NCI-H748 (cell line): ENCODE data around the gene CSNK1E.

ENCODE experiments used
- DNase-seq: peaks from one replicate; lab custom pipeline; 2025; ENCODE audit not compliant: unreplicated experiment; lab: John Stamatoyannopoulos, UW

The CSNK1E gene

GRCh38 chr22:38282397-38282796, 34.8 kb downstream of the CSNK1E start:
- DNase-seq: no peak

DNA sequence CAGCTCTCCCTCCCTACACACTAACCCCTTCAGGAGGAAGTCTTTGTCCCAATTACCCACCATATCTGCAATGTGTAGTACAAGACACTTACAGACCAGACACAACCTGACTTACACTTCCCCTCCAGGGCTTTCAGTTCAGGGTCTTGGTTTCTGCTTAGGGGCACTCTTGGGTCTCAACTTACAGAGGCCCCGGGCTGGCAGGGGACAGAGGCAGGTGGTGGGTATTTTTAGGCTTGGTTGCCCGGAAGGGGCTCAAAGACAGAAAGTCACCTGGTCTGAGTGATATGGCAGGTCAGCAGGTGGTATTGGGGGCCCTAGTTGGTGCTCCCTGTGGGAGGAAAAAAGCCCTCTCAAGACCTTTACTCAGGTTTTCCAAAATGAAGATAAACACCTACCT, 41.1 kb downstream of the CSNK1E start:
- DNase-seq: no peak

GRCh38 chr22:38273135-38273826, 44.0 kb downstream of the CSNK1E start:
- peak; percentile 16 for DNase-seq

DNA sequence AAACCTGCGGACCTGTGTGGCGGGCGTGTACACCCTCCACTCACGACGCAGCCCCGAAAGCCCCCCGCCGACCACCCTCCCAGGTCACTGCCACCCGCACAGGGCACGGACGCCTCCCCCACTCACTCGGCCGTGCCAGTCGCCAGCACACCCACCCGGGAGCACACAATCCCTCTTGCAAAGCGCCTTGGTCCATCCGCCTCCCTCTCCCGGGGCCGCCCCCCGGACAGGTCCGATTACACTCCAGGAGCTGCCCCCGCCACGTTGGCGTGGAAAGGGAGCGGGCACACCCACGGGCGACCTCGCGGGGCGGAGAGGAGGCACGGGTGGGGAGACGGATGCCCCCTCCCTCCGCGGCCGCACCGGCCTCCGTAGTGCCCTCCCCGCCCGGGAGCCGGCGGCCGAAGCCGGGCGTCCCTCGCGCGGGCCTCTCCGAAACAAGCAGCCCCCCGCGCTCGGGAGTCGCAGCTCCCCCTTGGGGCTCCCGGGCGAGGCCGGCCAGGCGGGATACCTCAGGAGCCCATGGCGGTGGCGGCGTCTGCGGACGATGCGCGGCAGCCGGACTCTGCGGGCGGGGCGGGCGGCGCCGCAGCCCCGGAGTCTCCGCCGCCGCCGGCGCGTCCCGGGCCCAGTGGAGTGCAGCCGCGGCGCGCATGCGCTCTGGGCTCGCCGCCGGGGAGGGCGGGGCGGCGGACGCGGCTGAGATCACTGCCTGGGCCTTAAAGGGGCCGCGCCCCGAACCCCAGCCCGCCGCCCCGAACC, 44.7 kb downstream of the CSNK1E start, which contains the start of gene TMEM184B:
TSS of gene TMEM184B (minus strand) at position 638 of the 762 bp plus-strand sequence. CDS start 25,049 bp downstream, outside the sequence.
- peak; percentile 59 for DNase-seq

DNA sequence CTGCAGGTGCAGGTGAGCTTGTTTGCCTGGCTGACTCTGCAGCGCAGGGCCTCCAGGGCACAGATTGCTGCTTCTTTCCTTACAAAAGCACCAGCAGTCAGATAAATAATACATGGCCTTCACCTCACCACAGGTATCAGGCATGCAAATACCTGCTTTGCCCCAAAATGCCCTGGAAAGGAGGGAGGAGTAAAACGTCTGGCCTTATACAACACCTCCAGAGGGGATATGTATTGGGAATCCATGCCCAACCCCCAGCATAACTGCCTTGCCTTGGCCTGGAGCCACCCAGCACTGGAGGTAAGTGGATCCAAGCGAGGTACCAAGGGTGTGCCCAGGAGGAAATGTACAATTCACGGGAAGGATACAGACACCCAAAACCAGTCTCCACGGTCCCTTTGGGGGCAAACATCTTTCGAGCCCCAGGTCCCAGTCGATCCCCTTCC, 45.3 kb downstream of the CSNK1E start:
- peak; percentile 70 for DNase-seq

- DNase-seq: no peak
Measured at GRCh38 chr22:38271101-38271500, 46.1 kb downstream of the CSNK1E start.

GRCh38 chr22:38270091-38270992, 46.9 kb downstream of the CSNK1E start:
- DNase-seq: no peak

DNA sequence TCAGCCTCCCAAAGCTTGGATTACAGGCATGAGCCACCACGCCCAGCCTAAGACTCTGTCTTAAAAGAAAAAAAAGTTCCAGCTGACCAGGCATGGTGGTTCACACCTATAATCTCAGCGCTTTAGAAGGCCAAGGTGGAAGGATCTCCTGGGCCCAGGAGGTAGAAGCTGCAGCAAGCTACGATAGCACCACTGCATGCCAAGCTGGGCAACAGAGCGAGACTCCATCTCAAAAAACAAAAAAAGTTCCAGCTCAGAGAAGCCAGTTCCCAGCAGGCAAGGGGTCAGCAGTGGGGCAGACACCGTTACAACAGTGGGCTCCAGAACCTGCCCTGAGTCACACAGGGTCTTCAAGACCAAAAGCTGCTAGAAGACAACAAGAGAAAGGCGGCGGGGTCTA, 47.8 kb downstream of the CSNK1E start:
- no peak for DNase-seq

GRCh38 chr22:38267086-38267485, 50.1 kb downstream of the CSNK1E start:
- no peak for DNase-seq

DNA sequence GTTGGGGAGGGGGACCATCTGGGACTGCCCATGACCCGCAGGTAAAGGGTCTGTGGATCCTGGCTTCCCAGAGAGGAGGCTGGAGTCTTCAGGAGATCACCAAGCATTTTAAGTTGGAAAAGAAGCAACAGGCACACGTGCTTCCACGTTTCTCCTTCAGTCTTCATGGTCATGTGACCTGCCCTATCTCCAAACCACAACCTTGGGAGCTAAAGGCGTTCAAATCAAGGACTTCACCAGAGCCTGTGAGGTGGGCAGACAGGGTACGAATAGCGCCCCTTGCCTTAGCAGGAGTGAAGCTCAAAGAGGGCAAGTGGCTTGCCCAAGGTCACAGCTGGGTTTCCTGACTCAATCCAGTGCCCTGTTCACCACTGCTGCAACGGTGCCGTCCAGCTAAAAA, 51.1 kb downstream of the CSNK1E start:
- DNase-seq: no peak

GRCh38 chr22:38264322-38264843, 52.9 kb downstream of the CSNK1E start:
- no peak for DNase-seq

DNA sequence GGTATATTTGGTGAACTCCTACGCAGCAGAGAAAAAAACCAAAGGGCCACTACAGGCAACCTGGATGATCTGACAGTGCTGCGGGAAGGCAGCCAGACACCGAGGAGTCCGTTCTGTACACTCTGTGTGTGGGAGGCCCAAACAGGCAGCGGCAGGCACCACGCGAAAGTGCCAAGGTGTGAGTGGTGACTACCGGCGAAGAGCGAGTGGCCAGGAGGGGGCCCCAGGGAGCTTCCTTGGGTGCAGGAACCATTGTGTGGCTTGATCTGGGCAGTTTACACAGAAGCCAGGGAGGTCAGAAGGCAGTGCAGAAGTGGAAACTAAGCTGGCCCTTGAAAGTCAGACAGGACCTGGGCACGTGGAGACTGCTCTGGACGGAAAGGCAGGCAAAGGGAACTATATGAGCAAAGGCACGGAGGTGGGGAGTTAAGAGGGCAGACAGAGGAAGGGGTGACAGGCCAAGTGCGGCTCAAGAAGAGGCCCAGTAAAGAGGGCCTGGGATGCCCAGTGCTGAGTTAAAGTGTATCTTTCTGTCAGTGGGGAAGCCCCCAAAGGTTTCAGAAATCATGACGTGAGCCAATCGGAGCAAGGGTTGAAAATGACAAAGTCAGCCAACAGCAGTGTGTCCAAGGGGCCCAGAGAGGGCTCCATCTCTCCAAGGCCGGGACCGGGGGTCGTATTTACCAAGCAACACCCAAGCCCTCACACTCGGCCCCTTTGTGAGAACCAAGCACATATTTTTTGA, 55.0 kb downstream of the CSNK1E start:
- peak; percentile 20 for DNase-seq

GRCh38 chr22:38260761-38261681, 56.2 kb downstream of the CSNK1E start:
- no peak for DNase-seq

- DNase-seq: no peak
Measured at GRCh38 chr22:38259370-38259769, 57.9 kb downstream of the CSNK1E start.

- DNase-seq: no peak
Measured at GRCh38 chr22:38258895-38259294, 58.3 kb downstream of the CSNK1E start.

- DNase-seq: peak; percentile 83
Measured at GRCh38 chr22:38257650-38258250, 59.5 kb downstream of the CSNK1E start.

- DNase-seq: no peak
Measured at GRCh38 chr22:38257181-38257580, 60.1 kb downstream of the CSNK1E start.

DNA sequence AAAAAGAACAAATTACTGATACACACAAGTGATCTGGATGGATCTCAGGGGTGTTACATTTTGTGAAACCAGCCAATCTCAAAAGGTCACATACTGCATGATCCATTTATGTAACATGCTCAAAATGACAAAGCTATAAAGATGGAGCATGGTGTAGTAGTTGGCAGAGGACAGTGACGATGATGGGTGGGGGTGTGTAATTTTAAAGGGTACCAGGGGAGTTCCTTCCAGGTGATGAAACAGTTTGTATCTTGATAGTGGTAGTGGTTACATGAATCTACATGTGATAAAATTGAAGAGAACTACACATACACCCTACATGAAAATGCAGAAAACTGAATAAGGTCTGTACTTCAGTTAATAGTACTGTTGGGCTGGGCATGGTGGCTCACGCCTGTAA, 61.5 kb downstream of the CSNK1E start:
- no peak for DNase-seq

DNA sequence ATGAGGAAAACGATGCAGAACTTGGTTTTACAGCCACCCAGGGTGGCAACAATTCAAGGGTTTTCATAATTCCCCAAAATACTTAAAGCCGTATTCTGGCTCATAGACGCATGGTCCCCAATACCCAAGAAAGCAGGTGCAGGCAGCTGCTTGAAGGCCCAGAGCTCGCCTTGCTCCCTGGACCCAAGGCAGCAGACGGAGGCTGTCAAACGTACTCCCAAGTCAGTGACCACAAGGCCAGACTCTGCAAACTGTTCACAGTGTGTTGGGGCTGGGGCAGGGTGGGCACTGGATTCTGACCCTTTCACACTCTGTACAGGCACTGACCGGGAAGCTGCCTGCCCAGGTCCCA, 65.9 kb downstream of the CSNK1E start:
- DNase-seq: no peak
